SK-N-SH treated with all-trans-retinoic acid at 6 μM for 48 hours (cell line): ENCODE data around the gene FBXO7.

Experiments
- ARNTL ChIP-seq: fragments of 450-650 bp; formaldehyde crosslinking; IDR thresholded peaks from 2 replicates; pipeline ENCODE4 v1.5.0; 2020; ENCODE audit warnings: low read depth, mild to moderate bottlenecking, moderate library complexity, borderline replicate concordance
- BACH2 ChIP-seq: fragments of 250-450 bp; sonication (Bioruptor Pico); IDR thresholded peaks from 2 replicates; pipeline ENCODE4 v1.9.0; 2021; ENCODE audit warnings: mild to moderate bottlenecking, borderline replicate concordance
- CSDC2 ChIP-seq: fragments of 250-450 bp; sonication (Bioruptor Pico); IDR thresholded peaks from 2 replicates; pipeline ENCODE4 v1.5.0; 2020; ENCODE audit warnings: mild to moderate bottlenecking, moderate library complexity
- ISL1 ChIP-seq: fragments of 250-450 bp; sonication (Bioruptor Pico); IDR thresholded peaks from 2 replicates; pipeline ENCODE4 v2.1.2; 2022; ENCODE audit warnings: mild to moderate bottlenecking, moderate library complexity
- OSR1 ChIP-seq: fragments of 250-450 bp; sonication (Bioruptor Pico); IDR thresholded peaks from 2 replicates; pipeline ENCODE4 v1.8.0; 2022; ENCODE audit warnings: moderate library complexity, mild to moderate bottlenecking, inconsistent platforms
- RARB ChIP-seq: fragments of 250-450 bp; sonication (Bioruptor Pico); IDR thresholded peaks from 2 replicates; pipeline ENCODE4 v1.8.0; 2021; ENCODE audit warnings: mild to moderate bottlenecking, moderate library complexity
- ZC3H10 ChIP-seq: fragments of 250-450 bp; sonication (Bioruptor Pico); IDR thresholded peaks from 2 replicates; pipeline ENCODE4 v1.5.1; 2021; ENCODE audit warnings: mild to moderate bottlenecking, moderate library complexity
- ZFP3 ChIP-seq: fragments of 250-450 bp; sonication (Bioruptor Pico); IDR thresholded peaks from 2 replicates; pipeline ENCODE4 v1.5.0; 2020; ENCODE audit warnings: mild to moderate bottlenecking, moderate library complexity
- ZFP30 ChIP-seq: fragments of 450-650 bp; formaldehyde crosslinking; IDR thresholded peaks from 2 replicates; pipeline ENCODE4 v1.5.0; 2022; ENCODE audit warnings: mild to moderate bottlenecking, moderate library complexity
- ZNF565 ChIP-seq: fragments of 450-650 bp; formaldehyde crosslinking; conservative IDR thresholded peaks from 2 replicates; pipeline ENCODE4 v1.5.0; 2020; ENCODE audit warnings: low read depth, mild to moderate bottlenecking, moderate library complexity
- TF ChIP-seq, protein P1 (sequence below): fragments of 250-450 bp; sonication (Bioruptor Pico); IDR thresholded peaks from 2 replicates; pipeline ENCODE4 v1.8.0; 2020; ENCODE audit warnings: mild to moderate bottlenecking, moderate library complexity, borderline replicate concordance
- TF ChIP-seq, protein P2 (sequence below): fragments of 250-450 bp; sonication (Bioruptor Pico); IDR thresholded peaks from 2 replicates; pipeline ENCODE4 v1.8.0; 2021; ENCODE audit warnings: low read depth, mild to moderate bottlenecking, moderate library complexity, borderline replicate concordance
- TF ChIP-seq, protein P3 (sequence below): fragments of 250-450 bp; sonication (Bioruptor Pico); IDR thresholded peaks from 2 replicates; pipeline ENCODE4 v1.5.1; 2020; ENCODE audit warnings: low read depth, mild to moderate bottlenecking, moderate library complexity
- TF ChIP-seq, protein P4 (sequence below): fragments of 250-450 bp; sonication (Bioruptor Pico); IDR thresholded peaks from 2 replicates; pipeline ENCODE4 v1.5.1; 2021; ENCODE audit warnings: mild to moderate bottlenecking, moderate library complexity

DNA sequence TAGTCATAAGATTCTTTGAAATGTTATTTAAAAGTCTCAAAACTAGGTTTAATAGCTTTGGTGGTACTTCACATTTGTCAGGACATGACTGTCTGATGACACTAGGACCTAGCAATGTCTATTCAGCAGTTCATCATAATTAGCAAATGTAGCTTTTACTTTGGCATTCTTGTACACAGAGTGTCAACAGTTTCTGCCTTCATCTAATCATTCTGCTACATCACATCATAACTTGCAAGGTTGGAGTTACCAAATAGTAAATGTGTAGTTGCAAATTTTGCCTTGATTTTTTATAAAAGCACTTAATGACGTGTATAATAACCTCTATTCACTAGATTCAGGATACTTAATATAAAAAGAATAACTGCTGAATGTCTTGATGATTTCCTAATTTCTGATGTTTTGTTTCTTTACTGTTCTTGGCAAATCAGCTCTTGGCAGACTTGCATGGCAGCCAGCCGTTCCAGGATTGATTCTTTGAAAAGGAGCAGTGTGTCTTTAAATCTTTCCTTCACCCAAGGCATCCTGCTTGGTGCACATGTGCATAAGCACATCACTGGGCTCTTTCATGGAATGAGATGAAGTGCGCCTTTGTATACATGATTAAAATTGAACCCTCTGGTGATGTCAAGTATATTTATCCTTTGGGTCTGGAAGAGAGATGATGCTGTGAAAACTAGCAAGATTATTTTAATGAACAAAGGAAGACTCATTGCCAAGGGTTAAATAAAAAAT is 12.2 kb downstream of the FBXO7 start:
- TF ChIP-seq ZFP3 (no peak), BACH2 (no peak), OSR1 (CRISPR knock-in tag) (no peak), ZNF565 (CRISPR knock-in tag) (no peak), ZFP30 (CRISPR knock-in tag) (no peak), ARNTL (CRISPR knock-in tag) (no peak), RARB (CRISPR knock-in tag) (no peak), CSDC2 (no peak), ISL1 (no peak), ZC3H10 (CRISPR knock-in tag) (no peak)
- TF ChIP-seq, protein P1, sequence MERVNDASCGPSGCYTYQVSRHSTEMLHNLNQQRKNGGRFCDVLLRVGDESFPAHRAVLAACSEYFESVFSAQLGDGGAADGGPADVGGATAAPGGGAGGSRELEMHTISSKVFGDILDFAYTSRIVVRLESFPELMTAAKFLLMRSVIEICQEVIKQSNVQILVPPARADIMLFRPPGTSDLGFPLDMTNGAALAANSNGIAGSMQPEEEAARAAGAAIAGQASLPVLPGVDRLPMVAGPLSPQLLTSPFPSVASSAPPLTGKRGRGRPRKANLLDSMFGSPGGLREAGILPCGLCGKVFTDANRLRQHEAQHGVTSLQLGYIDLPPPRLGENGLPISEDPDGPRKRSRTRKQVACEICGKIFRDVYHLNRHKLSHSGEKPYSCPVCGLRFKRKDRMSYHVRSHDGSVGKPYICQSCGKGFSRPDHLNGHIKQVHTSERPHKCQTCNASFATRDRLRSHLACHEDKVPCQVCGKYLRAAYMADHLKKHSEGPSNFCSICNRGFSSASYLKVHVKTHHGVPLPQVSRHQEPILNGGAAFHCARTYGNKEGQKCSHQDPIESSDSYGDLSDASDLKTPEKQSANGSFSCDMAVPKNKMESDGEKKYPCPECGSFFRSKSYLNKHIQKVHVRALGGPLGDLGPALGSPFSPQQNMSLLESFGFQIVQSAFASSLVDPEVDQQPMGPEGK = no peak
- TF ChIP-seq, protein P2, sequence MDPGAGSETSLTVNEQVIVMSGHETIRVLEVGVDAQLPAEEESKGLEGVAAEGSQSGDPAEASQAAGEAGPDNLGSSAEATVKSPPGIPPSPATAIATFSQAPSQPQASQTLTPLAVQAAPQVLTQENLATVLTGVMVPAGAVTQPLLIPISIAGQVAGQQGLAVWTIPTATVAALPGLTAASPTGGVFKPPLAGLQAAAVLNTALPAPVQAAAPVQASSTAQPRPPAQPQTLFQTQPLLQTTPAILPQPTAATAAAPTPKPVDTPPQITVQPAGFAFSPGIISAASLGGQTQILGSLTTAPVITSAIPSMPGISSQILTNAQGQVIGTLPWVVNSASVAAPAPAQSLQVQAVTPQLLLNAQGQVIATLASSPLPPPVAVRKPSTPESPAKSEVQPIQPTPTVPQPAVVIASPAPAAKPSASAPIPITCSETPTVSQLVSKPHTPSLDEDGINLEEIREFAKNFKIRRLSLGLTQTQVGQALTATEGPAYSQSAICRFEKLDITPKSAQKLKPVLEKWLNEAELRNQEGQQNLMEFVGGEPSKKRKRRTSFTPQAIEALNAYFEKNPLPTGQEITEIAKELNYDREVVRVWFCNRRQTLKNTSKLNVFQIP (CRISPR knock-in tag) = no peak
- TF ChIP-seq, protein P3, sequence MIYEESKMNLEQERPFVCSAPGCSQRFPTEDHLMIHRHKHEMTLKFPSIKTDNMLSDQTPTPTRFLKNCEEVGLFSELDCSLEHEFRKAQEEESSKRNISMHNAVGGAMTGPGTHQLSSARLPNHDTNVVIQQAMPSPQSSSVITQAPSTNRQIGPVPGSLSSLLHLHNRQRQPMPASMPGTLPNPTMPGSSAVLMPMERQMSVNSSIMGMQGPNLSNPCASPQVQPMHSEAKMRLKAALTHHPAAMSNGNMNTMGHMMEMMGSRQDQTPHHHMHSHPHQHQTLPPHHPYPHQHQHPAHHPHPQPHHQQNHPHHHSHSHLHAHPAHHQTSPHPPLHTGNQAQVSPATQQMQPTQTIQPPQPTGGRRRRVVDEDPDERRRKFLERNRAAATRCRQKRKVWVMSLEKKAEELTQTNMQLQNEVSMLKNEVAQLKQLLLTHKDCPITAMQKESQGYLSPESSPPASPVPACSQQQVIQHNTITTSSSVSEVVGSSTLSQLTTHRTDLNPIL (CRISPR knock-in tag) = no peak
- TF ChIP-seq, protein P4, sequence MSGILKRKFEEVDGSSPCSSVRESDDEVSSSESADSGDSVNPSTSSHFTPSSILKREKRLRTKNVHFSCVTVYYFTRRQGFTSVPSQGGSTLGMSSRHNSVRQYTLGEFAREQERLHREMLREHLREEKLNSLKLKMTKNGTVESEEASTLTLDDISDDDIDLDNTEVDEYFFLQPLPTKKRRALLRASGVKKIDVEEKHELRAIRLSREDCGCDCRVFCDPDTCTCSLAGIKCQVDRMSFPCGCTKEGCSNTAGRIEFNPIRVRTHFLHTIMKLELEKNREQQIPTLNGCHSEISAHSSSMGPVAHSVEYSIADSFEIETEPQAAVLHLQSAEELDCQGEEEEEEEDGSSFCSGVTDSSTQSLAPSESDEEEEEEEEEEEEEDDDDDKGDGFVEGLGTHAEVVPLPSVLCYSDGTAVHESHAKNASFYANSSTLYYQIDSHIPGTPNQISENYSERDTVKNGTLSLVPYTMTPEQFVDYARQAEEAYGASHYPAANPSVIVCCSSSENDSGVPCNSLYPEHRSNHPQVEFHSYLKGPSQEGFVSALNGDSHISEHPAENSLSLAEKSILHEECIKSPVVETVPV (CRISPR knock-in tag) = no peak
